ENCODE data around the gene PCNT.
"Not testable (repeated sequence)": the region's sequence is repeated elsewhere in the genome, so short reads cannot be mapped to it uniquely, and the experiment has no call there.

PCNT gene

DNA sequence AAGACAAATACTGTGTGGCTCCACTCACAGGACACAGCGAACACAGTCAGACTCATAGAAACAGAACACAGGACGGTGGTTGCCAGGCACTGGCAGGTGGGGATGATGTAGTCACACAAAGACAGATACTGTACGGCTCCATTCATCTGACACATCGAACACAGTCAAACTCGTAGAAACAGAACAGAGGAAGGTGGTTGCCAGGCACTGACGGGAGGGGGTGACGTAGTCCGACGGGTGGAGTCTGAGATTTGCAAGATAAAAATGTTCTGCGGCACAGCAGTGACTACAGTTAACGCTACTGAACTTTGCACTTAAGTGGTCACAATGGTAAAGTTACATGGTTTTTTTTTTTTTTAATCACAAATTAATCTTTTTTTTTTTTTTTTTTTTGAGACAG, 19.0 kb upstream of the PCNT start:
- no peak for DNase-seq

DNA sequence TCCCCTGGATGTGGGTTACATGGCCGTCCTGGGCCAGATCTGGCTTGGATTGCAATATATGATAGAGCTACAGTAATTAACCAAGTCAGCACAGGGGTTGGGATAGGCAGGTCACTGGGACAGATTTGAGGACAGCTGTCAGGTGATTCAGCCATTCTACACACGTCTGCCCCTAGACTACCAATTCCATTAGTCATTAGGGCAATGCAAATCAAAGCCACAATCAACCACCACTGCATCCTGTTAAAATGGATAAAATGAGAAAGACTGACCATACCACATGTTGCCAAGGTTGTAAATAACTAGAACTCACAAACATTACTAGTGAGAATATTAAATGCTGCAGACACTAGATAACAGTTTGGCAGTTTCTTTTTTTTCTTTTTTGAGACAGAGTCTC, 16.3 kb upstream of the PCNT start:
- no peak for DNase-seq

DNA sequence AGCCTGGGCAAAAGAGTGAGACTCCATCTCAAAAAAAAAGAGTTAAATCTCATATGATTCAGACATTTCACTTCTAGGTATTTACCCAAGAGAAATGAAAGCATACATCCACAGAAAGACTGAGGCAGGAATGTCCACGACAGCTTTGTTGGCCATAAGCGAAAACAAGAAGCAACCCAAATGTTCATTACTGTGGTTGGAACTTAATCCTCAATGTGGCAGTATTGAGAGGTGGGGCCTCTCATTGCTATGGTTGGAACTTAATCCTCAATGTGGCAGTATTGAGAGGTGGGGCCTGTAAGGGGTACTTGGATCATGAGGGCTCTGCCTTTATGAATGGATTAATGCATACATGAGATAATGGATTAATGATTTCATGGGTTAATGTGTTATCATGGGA, 15.5 kb upstream of the PCNT start:
- DNase-seq: no peak

DNA sequence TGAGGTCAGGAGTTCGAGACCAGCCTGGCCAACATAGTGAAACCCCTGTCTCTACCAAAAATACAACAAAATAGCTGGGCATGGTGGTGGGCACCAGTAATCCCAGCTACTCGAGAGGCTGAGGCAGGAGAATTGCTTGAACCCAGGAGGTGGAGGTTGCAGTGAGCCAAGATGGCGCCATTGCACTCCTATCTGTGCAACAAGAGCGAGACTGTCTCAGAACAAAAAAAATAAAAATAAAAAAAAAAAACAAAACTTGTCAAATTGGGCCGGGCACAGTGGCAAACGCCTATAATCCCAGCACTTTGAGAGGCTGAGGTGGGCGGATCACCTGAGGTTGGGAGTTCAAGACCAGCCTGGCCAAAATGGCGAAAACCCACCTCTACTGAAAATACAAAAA, 13.7 kb upstream of the PCNT start:
- DNase-seq: not testable (repeated sequence)

DNA sequence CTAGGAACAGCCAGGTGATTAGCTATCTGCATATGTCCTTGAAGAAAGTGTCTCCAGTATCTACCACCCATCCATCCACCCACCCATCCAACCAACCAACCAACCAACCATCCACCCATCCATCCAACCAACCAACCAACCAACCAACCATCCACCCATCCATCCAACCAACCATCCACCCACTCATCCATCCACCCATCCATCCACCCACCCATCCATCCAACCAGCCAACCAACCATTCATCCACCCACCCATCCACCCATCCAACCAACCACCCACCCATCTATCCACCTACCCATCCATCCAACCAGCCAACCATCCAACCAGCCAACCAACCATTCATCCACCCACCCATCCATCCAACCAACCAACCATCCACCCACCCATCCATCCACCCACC, 12.4 kb upstream of the PCNT start:
- no peak for DNase-seq

DNA sequence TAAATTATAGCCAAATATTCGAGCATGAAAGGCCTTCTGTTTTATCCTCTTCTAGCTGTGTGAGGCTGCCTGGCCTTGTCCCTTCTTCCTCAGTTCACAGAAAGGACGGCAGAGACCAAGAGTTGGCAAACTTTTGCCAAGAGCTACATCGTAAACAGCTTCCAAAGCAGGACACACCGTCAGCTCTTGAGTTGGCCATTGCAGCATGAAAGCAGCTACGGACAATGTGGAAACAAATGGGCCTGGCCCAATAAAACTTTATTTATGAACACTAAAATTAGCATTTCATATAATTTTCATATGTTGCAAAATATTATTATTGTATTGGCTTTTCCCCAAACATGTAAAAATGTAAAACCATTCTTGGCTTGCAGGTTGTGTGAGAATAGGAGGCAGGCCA, 11.0 kb upstream of the PCNT start:
- DNase-seq: no peak

DNA sequence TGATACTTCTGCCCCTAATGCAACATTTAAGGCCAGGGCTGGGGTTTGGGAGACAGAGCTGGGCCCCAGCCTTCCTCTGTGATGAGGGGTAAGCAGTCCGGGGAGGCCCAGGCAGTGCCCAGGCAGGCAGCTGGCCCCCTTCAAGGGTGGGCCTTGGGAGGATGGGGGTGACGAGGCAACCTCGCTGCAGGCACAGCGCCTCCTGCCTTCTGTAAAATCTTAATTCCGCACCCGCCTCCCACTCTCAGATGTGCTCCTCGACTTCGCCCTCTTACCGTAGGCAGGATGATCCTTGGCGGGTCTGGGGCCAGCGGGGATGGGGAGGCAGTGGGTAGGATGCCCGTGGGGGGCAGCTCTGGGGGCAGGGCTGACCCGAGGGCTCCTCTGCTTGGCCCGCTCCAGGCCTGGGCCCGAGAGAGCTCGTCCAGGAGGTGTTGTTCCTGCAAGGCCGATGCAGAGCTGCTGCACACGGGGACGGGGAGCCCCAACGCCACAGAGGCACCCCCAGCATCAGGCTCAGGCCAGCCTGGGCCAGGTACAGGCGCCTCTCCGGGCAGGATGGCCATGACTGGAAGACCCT, 9.4 kb upstream of the PCNT start:
- DNase-seq: no peak

DNA sequence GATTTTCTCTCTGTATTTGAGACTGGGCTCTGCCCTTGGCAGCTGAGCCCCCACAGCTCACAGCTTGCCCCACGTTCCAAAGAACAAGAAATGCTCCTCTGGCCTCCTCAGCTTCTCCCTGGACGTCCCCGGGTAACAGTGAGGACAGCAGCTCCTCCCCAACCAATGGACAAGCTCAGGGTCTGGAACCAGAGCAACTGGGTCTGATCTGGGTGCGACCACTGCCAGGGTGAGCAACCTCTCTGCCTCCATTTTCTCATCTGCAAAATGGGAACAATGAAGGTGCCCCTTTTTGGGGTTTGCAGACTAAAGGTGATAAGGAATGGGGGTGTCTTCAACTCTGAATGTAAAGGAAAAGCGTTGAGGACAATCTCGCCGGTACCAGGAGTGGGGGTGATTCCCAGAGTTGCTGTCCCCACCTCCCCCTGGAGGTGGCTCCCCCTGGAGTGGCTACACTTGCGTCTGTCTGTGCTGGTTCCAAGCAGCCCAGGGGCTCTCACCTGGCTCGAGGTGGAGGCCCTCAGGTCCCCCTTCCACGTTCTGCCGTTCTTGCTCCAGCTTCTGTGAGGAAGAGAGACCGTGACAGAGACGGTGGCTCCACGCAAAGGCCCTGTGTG, 7.1 kb upstream of the PCNT start:
- DNase-seq: no peak

DNA sequence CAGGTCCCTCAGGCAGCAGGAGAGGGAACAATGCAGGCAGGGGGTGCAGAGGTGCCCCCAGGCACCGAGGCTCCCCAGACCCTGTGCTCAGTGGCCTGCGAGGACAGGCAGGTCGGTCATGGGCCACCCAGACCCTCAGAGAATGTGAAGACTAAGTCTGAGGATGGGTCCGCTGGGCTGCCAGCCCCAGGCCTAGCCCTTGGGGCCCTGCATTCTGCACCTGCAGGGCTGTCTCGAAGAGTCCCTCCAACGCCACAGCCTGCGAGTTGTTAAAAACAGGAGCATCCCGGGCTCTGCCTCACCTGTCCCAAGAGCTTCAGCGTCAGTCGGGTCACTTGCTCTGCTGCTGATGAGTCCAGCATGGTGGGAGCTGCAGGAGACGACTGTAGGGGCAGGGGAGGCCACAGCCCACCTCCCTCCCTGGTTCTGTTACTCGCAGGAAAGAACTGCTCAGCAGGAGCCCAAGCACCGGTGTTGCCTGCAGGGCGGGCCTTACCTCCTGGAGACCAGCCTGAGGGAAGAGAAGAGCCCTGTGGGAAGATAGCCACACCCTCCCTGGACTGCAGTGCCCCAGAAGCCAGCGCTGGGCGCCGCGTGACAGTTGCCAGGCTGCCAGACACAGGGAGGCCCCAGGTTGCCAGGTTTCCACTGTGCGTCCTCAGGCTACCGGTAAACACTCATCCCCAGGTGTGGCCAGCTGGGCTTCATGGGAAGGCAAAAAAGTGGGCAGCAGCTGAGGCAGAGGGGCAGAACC, 6.1 kb upstream of the PCNT start:
- no peak for DNase-seq

DNA sequence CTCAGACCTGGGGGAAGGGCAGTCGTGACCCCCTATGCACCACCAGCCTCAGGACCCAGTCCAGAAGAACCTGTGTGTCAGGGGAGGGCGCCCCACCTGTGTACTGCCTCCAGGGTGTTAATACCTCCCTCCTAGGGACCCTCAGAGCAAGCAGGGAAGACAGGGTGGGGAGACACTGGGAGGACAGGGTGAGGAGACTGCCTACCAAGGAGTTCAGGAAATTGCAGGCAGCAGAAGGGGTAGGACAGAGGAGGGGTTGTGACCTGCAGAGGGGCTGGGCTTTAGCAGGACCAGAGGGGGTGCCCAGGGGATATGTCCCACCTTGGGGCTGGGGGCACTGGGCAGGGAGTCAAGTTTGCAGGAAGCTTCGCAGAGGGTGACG, 5.5 kb upstream of the PCNT start:
- DNase-seq: no peak

DNA sequence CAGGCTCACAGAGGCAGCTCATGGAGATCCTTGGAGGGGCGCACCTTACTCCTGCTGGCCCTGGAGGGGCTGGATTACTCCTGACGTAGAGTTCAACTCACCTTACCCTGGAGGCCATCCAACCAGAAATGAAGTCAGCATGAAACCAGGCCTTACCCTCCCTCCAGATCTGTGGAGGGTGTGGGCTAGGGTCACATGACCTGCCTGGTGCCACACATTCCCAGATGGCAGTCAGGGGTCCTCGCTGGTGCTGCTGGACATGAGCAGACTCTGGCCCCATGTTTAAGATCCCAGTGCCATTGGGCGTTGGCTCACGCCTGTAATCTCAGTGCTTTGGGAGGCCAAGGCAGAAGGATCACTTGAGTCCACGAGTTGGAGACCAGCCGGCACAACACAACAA, 4.8 kb upstream of the PCNT start:
- no peak for DNase-seq

DNA sequence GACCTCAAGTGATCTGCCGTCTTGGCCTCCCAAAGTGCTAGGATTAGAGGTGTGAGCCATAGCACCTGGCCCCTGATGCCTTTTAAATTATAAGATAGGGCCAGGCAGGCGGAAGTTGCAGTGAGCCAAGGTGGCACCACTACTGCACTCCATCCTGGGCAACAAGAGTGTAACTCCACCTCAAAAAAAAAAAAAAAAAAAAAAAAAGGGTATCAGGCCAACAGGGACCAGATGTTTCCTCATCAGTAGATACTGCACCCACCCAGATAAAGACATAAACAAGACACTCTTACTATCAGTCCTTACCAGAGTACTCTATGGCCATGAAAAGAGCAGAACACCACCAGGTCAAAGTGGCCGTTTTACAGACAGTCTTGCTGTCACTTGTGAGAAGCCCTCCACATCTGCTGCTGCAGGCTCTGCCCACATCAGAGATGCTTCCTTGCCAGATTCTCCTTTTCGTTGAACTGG, 3.6 kb upstream of the PCNT start:
- DNase-seq: no peak

DNA sequence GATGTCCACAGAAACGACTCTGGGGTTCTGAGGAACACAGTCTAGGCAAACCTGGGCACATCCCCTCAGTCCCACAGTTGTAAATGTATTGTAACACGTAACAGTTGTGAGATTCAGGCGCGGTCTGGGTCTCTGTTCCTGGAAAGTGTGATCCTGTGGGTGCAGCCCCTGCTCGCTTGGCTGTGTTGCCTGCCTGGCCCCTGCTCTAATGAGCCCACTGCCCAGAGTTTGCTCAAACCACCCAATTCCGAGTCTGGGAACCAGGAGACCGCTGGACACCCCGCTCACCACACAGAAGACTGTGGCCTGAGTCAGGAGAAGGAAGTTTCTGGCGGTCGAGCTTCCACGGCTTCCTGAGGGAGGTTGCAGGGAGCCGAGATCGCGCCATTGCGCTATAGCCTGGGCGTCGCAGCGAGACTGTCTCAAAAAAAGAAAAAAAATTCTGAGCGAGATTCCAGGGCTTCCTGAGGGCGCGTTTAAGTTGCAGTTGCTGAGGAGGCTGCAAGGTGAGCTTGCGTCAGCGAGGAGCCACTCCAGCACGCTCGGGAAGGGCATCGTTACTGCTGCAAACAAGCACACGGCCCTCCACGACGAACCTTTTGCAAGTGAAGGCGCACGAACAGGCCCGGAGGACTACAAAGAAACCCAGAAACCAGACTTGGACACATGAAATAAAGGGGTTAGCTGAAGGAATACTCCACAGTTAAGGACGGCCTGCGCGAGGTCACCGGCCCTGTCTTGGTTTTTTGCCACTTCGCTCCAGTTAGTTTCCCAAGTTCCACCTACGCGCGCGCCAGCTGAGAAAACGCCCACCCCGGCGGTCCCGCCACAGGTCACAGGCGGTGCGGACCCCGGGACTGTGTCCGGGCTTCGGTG, 1.4 kb upstream of the PCNT start:
- DNase-seq: no peak

DNA sequence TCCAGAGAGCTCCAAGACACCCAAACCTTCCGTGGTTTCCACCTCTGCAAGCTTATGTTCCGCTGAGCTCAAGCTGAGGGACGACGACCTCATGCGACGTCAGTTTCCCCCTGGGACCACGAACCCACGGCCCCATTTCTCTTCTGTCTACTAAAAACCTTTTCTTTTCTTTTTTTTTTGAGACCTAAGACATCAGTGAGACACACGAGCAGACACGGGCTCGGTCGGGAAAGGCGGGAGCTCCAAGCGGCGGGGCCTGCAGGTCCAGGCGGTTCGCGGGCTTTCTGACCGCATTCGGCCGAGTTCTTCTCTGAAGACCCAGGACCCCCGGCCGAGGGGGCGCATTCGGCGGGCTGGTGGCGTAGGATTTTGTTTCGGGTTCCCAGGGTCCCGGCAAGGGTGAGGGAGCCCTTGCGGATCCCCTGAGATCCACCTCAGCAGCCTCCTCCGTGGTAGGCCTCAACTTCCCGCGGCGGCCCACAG, 688 bp upstream of the PCNT start:
- no peak for DNase-seq

DNA sequence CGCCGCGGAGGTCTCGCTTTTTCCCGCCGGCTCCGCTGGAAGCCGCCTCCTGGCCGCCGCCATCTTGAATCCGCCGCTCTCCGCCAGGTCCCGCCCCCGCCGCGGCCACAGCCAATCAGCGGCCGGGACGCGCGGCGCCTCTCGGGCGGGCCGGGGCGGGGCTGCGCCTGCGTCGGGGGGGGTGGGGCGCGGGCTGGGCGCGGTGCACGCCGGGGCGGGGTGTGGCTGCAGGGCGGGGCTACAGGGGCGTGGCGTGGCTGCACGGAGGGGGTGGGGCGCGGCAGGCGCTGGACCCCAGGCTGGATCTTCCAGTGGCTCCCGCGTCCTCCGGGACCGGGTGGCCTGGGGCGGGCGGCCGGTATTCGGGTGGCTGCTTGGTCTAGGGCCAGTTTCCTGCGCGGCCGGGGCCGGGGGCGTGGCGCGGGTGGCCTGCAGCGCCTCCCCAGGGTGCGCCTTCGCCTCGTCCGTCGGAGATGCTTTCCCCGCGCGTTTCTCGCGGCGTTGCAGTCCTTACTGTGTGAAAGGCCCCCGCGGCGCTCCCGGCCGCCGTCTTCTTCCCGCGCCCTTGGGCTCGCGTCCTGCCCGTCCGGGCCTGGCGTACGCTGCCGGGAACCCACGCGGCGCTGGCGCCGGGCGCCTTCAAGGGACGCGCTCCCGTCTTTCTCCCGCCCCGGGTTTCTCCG, 575 bp downstream of the PCNT start:
- DNase-seq: peak; percentile 40

DNA sequence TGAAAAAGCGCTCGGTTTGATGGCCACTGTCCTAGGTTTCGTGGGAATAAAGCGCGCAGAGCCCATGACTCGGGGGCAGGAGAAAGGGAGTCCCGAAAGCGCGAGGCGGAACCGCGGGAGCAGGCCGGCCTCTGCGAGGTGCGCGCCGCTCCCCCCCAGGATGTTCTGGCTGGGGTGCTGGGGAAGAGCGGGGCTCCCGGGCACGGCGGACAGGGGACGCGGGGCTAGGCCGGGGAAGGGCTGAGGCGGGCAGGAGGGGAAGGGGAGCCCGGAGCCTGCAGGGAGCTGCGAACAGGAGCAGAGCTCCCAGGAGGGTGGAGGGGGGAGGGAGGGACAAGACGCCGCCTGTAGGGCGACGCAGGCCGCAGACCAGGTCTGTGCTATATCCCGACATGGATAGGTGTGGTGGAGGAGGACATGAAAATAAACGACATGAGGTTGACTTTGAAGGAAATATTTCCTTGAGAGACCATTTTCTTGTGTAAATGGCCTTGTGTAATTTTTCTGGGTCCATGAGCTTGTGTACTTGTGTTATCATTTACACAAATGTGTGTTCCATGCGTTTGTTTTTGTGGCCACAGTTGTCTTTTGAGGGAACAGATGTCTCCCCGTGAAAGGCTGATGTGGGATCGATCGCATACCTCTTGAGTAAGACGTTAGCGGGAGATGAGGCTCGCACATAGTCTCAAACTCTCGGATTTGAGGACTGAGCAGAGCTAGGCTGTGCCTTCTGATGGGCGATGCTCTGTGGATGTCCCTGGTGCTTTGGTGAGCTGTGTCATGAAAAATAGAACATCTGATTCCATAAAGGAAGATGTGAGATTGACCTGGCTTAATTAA, 1.3 kb downstream of the PCNT start:
- no peak for DNase-seq

DNA sequence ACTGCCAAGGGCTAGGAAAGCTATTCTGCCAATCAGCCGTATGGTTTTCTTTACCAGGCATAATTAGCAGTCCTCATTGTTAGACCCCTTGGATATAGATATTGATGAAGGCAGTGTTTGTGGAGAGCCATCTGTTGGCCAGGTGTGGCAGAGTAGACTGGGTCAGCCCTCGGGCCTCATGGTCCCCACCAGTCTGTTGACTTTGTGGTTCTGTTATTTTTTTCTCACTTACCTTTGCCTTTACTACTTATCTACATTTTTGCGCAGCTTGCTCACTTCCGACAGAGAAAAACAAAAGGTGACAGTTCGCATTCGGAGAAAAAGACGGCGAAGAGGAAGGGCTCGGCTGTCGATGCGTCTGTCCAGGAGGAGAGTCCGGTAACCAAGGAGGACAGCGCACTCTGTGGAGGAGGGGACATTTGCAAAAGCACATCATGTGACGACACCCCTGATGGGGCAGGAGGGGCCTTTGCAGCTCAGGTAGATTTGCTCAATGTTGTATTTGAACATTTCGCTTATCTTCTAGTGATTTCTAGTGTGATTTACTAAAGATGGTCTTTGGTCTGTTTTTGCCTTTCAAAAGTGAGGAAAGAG, 2.3 kb downstream of the PCNT start:
- DNase-seq: no peak

DNA sequence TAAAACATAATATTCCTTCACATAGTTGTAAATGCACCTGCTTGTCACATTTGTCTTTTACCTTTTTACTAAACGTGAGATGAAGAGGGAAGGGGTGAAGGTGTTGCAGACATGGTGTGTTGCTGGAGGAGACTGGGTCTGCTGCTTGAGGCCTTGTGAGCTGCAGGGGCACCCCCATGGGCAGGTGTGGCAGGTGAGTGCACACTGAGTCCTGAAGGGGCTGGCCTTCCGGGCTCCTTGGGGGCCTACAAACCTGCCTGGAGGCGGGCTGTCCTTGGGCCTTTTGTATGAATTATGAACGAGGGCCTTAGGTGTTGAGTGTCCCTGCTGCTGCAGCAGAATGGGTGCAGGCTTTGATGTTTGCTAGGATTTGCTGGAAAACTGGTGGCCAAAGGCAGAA, 3.8 kb downstream of the PCNT start:
- DNase-seq: no peak

DNA sequence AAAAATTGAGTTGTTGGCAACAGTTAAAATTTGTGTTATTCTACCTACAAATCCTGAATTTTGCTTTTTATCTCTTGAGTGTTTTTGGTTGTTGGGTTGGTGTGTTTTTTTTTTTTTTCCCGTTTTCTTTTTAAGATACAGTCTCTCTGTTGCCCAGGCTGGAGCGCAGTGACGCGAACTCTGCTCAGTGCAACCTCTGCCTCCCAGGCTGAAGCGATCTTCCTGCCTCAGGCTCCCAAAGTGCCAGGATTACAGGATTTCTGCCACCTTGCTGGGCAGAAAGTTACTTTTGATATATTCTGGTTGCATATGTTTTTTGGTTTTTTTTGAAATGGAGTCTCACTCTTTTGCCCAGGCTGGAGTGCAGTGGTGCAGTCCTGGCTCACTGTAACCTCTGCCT, 4.2 kb downstream of the PCNT start:
- no peak for DNase-seq

DNA sequence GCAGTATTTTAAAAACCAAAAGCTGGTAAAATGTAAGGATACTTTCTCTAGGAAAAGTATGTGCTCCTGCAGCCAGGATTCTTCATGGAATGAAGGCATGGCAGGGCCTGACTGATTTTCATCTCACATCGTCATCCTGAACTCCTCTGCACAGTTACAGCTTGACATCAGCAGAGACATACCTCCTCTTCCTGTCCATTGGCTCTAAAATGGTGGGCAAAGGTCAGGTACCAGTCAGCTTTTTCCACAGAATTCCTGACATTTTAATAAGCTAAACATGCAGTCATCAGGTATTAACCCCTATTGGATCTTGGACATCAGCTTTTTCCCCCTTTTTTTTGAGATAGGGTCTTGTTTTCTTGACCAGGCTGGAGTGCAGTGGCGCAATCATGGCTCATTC, 5.8 kb downstream of the PCNT start:
- DNase-seq: no peak

Data from T1000 (cell line).